Measurements from ENCODE around the gene GTF2A1.
"Not testable (repeated sequence)": the region's sequence is repeated elsewhere in the genome, so short reads cannot be mapped to it uniquely, and the experiment has no call there.

Gene GTF2A1

GRCh38 chr14:81220830-81221578, at the start of gene GTF2A1:
GTF2A1 (minus strand) TSS chr14:81220959; CDS start chr14:81220518, 441 bp downstream.
- DNase-seq: peak; percentile 96

- no peak for DNase-seq
Measured at GRCh38 chr14:81269979-81270375, 49.2 kb upstream of the GTF2A1 start.

- DNase-seq: no peak
Measured at GRCh38 chr14:81269100-81269978, 48.6 kb upstream of the GTF2A1 start.

GRCh38 chr14:81268016-81268416, 47.3 kb upstream of the GTF2A1 start:
- DNase-seq: no peak

- DNase-seq: no peak
Measured at GRCh38 chr14:81265636-81266169, 44.9 kb upstream of the GTF2A1 start.

- no peak for DNase-seq
Measured at GRCh38 chr14:81264671-81265070, 43.9 kb upstream of the GTF2A1 start.

GRCh38 chr14:81263777-81264410, 43.1 kb upstream of the GTF2A1 start:
- DNase-seq: no peak

GRCh38 chr14:81261176-81261575, 40.4 kb upstream of the GTF2A1 start:
- no peak for DNase-seq

GRCh38 chr14:81260732-81261131, 40.0 kb upstream of the GTF2A1 start:
- DNase-seq: no peak

- DNase-seq: no peak
Measured at GRCh38 chr14:81256289-81256960, 35.7 kb upstream of the GTF2A1 start.

GRCh38 chr14:81252278-81252677, 31.5 kb upstream of the GTF2A1 start:
- no peak for DNase-seq

- no peak for DNase-seq
Measured at GRCh38 chr14:81247271-81247766, 26.6 kb upstream of the GTF2A1 start.

GRCh38 chr14:81246461-81247270, 25.9 kb upstream of the GTF2A1 start:
- DNase-seq: no peak

- no peak for DNase-seq
Measured at GRCh38 chr14:81245771-81246170, 25.0 kb upstream of the GTF2A1 start.

- not testable (repeated sequence) for DNase-seq
Measured at GRCh38 chr14:81244431-81244830, 23.7 kb upstream of the GTF2A1 start.

GRCh38 chr14:81243499-81243898, 22.7 kb upstream of the GTF2A1 start:
- no peak for DNase-seq

- not testable (repeated sequence) for DNase-seq
Measured at GRCh38 chr14:81236849-81237248, 16.1 kb upstream of the GTF2A1 start.

- DNase-seq: no peak
Measured at GRCh38 chr14:81236138-81236537, 15.4 kb upstream of the GTF2A1 start.

GRCh38 chr14:81235096-81235495, 14.3 kb upstream of the GTF2A1 start:
- DNase-seq: no peak

GRCh38 chr14:81234278-81234677, 13.5 kb upstream of the GTF2A1 start:
- DNase-seq: no peak

- no peak for DNase-seq
Measured at GRCh38 chr14:81233615-81234014, 12.9 kb upstream of the GTF2A1 start.

GRCh38 chr14:81231540-81231939, 10.8 kb upstream of the GTF2A1 start:
- DNase-seq: no peak

All from CD4-positive, alpha-beta T cell treated with Interferon gamma for 1 hour (primary cell).